Posterior vena cava (tissue), 2 donors: ENCODE measurements around the gene TBCK. TPM values are rescaled to one million over a fixed set of nuclear protein-coding genes. Genes with fewer than 3 reads are reported as not detected.

ENCODE experiments used
- DNase-seq: peaks from one replicate; pipeline ENCODE4 v3.0.0-alpha.2; 2020; ENCODE audit warnings: low spot score
- intact Hi-C, 2 donors: fragments of 100-400 bp; cut with DNase I; formaldehyde crosslinking; loops; one replicate each; pipeline versions ENCODE4 v1.14.1 to v1.14.2; 2022 to 2023
- total RNA-seq, 2 donors: library from RNA; stranded (reverse); fragmentation: NEBNext Ultra II Directional; extraction: Animal tissue kit (Norgen Biotek cat#: 25700); gene quantifications; one replicate each; pipeline ENCODE4 v1.2.1, GENCODE V29; 2021
- donor health status: DM: yes; HTN: yes; CAD: no.
- donor health status: DM: yes; HTN: yes; CAD: no.

Gene TBCK
- total RNA-seq, 2 donors from 2014 or later = 29.1 to 37.1 TPM

GRCh38 chr4:106299977-106300376, 16.0 kb downstream of the TBCK start:
- intact Hi-C loops = no loop called here
- DNase-seq = no peak

GRCh38 chr4:106297245-106298035, 18.6 kb downstream of the TBCK start:
- intact Hi-C loops = no loop called here
- DNase-seq = no peak

- DNase-seq = no peak
- intact Hi-C loops = no loop called here
Observed at GRCh38 chr4:106294062-106294461, 21.9 kb downstream of the TBCK start.

GRCh38 chr4:106291678-106292077, 24.3 kb downstream of the TBCK start:
- no peak for DNase-seq
- intact Hi-C loops = no loop called here

GRCh38 chr4:106289737-106290136, 26.3 kb downstream of the TBCK start:
- intact Hi-C loops = no loop called here
- DNase-seq = no peak

GRCh38 chr4:106287353-106287969, 28.5 kb downstream of the TBCK start:
- intact Hi-C loops = no loop called here
- no peak for DNase-seq

GRCh38 chr4:106286611-106287010, 29.4 kb downstream of the TBCK start:
- DNase-seq = no peak
- intact Hi-C loops = no loop called here

- intact Hi-C loops = no loop called here
- DNase-seq = no peak
Observed at GRCh38 chr4:106284227-106284626, 31.8 kb downstream of the TBCK start.

GRCh38 chr4:106277140-106277675, 38.8 kb downstream of the TBCK start:
- intact Hi-C loops = no loop called here
- no peak for DNase-seq

GRCh38 chr4:106273831-106274230, 42.2 kb downstream of the TBCK start:
- intact Hi-C loops = no loop called here
- DNase-seq = no peak

GRCh38 chr4:106270736-106271135, 45.3 kb downstream of the TBCK start:
- intact Hi-C loops = no loop called here
- DNase-seq = no peak

- intact Hi-C loops = no loop called here
- no peak for DNase-seq
Observed at GRCh38 chr4:106269711-106270110, 46.3 kb downstream of the TBCK start.

- no peak for DNase-seq
- intact Hi-C loops = no loop called here
Observed at GRCh38 chr4:106268786-106269185, 47.2 kb downstream of the TBCK start.

- intact Hi-C loops = no loop called here
- no peak for DNase-seq
Observed at GRCh38 chr4:106266201-106266600, 49.8 kb downstream of the TBCK start.

- intact Hi-C loops = no loop called here
- DNase-seq = no peak
Observed at GRCh38 chr4:106264331-106264728, 51.7 kb downstream of the TBCK start.

- DNase-seq = no peak
- intact Hi-C loops = no loop called here
Observed at GRCh38 chr4:106263594-106264330, 52.2 kb downstream of the TBCK start.

- intact Hi-C loops = no loop called here
- no peak for DNase-seq
Observed at GRCh38 chr4:106261980-106262379, 54.0 kb downstream of the TBCK start.

GRCh38 chr4:106258145-106259045, 57.6 kb downstream of the TBCK start:
- intact Hi-C loops = no loop called here
- no peak for DNase-seq

- intact Hi-C loops = no loop called here
- no peak for DNase-seq
Observed at GRCh38 chr4:106256190-106256589, 59.8 kb downstream of the TBCK start.
